Stimulated activated CD4-positive, alpha-beta T cell treated with anti-CD3 and anti-CD28 coated beads, TNF-alpha, amount 100 ng/mL, for 48 hours (primary cell): Measurements from ENCODE around the gene RNH1.
"Not testable (repeated sequence)": the region's sequence is repeated elsewhere in the genome, so short reads cannot be mapped to it uniquely, and the experiment has no call there.

Experiments used
- DNase-seq, 3 donors: peaks; one replicate each; pipeline ENCODE4 v3.0.0-alpha.2; 2020; ENCODE audit warnings: low read depth in 3 of 3

The RNH1 gene

GRCh38 chr11:520428-521176 lies 13.6 kb upstream of the RNH1 start:
- DNase-seq = no peak

- peak; percentile 82 to 86 (median 83) for DNase-seq
These were observed 11.6 kb upstream of the RNH1 start for GRCh38 chr11:518463-519202.

GRCh38 chr11:516918-517685 lies 10.1 kb upstream of the RNH1 start:
- not testable (repeated sequence) for DNase-seq

DNA sequence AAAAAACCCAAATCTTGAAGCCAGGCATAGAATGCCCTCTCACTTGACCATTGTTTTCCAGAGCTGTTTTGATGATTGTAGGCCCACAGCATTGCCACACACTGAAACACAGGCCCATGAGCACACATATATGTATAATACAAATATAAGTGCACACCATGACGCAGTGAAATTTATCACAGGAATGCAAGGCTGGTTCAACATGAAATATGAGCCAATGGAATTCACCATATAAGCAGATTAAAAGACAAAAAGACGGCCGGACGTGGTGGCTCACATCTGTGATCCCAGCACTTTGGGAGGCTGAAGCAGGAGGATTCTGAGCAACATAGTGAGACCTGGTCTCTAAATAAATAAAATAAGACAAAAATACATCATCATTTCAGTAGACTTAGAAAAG lies 9.4 kb upstream of the RNH1 start:
- no peak for DNase-seq

GRCh38 chr11:515131-515530 lies 8.1 kb upstream of the RNH1 start:
- DNase-seq = no peak

DNA sequence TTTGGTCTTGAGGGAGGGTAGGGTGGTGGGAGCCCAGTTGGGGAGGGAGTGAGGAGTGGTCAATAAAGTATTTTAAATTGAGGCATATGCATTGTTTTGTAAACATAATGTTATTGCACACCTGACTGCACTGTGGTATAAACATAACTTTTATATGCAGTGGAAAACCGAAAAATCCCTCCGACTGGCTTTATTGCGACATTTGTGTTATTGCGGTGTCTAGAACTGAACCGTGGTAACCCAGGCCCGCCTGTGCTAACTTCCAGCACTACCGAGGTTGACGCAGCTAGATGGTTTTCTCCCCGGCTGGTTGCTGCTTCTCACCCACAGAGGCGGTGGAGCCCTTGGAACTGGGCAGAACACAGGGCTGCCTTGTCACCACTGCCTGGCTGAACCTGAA lies 7.6 kb upstream of the RNH1 start:
- no peak for DNase-seq

- DNase-seq = no peak
These were observed 5.9 kb upstream of the RNH1 start for GRCh38 chr11:512761-513595.

DNA sequence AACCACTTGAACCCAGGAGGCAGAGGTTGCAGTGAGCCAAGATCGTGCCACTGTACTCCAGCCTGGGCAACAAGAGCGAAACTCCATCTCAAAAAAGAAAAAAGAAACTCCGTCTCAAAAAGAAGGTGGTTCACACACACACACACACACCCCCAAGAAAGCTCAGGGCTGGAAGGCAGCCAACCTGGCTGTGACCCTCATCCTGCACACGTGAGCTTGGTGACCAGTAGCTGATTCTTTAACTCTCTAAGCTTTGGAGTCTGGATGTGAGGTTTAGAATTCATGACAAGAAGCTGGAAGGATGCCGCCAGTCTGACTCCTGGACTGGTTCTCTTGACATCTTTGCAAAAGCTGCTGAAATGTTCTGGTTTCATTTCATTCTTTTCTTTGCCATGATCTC lies 1.9 kb upstream of the RNH1 start:
- no peak for DNase-seq

DNA sequence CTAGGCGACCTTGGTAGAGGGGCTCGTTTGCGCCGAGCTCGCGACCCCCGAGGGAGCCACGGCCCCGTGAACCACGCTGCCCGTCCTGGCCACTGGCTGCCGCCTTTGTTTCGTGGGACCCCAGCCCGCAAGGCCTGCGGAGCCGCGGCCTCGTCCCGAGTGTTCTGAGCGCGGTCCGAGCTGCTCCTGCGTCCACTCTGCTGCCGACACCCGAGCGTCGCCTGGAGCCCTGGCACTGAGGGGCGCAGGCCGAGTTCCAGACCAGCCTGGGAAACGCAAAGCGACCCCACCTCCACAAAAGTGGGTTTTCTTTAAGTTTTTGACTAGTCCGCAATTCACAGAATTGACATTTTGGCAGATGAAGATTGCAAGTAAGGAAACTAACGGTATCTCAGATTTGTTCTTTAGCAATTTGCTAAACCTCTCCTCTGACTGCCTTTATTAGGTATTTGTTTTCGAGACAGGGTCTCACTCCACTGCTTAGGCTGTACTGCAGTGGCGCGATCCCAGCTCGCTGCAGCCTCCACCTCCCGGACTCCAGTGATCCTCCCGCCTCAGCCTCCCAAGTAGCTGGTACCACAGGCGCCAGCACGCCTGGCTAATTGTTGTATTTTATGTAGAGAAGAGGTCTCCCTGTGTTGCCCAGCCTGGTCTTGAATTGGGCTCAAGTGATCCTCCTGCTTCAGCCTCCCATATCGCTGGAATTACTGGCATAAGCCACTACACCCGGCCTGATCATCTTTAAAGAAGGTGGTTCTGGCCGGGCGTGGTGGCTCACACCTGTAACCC lies 879 bp upstream of the RNH1 start:
- DNase-seq = no peak

- peak; percentile 95 to 97 (median 97) for DNase-seq
These were observed 626 bp downstream of the RNH1 start for GRCh38 chr11:506238-506994.

GRCh38 chr11:504994-505344 lies 2.1 kb downstream of the RNH1 start:
- no peak for DNase-seq

DNA sequence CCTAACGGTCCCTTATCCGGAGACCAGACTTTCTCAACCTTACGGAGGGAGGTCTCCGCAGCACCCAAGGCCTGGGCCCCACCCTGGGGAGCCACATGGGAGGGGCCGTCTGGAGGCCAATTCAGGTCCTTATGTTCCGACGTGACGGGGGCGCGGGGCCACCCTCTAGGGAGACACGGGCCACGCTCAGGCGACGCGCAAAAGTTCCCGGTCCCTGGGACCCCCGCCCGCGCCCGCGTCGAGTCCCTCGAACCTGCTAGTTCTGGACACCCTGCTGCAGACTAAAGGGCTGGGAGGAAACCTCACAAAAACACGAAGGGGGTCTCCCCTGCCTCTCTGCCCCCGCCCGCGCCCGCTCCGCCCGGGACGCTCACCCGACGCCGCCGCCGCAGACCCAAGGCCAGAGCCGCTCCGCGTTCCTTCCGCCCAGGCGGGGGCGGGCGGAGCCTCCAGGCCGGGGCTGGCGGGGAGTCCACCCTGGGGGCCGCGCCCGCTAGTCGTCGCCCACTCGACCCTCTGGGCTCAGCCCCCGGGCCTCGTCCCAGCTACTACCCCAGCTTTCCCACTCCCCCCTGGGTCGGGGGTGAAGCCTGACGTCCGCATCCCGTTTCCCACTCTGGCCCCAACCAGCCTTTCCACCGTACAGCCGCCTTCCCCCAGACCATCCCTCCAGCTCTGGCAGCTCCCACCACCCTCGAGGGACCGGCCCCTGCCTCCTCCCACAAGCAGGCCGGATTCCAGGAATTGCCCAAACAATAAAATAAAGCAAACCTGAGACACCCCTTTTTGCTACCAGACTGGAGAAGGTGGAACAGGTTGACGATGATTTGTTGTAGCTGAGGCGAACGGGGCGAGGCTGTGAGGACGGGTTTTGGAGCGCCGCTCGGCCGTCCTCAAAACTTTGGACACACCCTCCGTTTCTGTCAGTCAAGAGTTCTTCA lies 2.7 kb downstream of the RNH1 start:
- DNase-seq = no peak

- DNase-seq = no peak
These were observed 3.7 kb downstream of the RNH1 start for GRCh38 chr11:503179-503981.

DNA sequence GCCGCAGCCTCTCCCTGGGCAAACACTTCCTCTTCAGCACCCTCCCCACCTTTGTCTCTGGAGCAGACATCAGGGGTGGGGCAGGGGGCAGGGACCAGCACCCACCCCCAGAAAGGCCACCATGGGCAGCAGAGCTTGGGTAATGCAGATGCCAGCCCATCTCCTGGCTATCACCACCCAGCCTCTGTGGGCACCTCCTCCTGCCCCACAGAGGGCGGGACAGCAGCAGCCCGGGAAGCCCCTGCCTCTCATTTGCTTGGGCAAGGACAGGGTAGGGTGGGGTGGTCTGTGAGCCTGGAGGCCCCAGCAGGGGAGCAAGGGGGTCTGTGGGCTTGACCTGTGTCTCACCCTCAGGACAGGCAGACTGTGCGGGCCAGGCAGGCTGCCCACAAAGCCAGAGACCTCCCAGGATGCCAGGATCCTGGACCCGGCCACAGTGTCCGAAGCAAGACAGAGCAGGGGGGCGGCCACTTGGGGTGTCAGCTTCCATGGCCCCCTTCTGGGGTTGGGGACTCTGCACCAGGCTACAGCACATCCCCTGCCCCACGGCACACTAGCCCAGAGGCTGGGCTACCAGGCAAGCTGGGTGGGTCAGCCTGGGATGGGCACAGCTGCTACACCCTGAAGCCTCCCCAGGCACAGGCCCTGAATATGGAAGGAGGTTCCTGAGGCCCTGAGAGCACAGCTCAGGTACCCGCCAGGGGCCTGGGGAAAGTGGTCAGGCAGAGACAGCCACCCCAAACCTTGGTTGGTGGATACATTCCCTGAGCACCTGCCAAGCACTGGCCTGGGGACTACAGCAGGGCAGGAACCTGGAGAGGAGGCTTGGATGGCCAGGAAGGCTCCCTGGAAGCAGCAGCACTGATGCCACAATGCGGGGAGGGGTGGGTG lies 4.5 kb downstream of the RNH1 start:
- DNase-seq = no peak

GRCh38 chr11:501683-502287 lies 5.3 kb downstream of the RNH1 start:
- no peak for DNase-seq

GRCh38 chr11:501001-501682 lies 5.9 kb downstream of the RNH1 start:
- no peak for DNase-seq
